ENCODE data around the gene CCDC167. TPM values are rescaled to one million over a fixed set of nuclear protein-coding genes. Genes with fewer than 3 reads are reported as not detected.
A peak's percentile ranks its signal among the peaks of the same experiment; 100 is the strongest.

Gene CCDC167
- total and polyA plus RNA-seq, 12 donors, result 17.5 to 103 (median 24.2) TPM

DNA sequence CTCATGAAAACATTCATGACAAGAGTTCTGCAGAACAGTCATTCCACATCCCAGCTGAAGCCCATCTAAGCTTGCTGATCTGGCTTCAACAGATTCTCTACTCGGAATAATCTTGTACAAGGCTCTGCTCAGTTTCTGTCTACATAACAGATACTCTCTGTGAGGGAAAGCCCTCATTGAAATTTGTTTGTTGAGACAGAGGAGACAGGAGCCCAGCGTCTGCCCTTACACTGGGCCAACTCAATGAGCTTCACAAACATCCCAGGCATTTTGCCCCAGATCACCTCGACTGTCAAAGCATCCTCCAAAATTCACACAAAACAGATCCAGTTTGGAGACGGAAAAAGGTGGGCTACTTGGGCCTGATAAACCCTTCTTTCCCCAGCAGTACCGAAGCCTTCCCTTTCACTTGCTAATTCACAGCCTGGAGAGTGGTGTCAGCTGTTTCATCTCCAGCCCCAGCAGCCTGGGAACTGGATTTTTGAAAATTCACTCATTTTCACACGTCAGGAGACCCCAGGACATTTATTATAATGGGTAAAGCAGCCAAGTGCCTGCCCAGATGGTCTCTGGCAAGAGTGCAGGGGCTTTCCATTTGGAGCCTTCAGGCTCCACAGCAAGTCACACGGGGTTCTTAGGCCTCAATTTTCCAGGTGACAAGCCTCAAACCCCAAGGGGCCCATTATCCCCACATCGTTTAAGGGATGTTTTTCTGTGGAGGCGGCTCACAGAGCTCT, 7.3 kb downstream of the CCDC167 start:
- WGBS, 2 donors, result 55 to 62% methylated on average over 9 of the region's 9 CpGs
- TF ChIP-seq, protein P1, sequence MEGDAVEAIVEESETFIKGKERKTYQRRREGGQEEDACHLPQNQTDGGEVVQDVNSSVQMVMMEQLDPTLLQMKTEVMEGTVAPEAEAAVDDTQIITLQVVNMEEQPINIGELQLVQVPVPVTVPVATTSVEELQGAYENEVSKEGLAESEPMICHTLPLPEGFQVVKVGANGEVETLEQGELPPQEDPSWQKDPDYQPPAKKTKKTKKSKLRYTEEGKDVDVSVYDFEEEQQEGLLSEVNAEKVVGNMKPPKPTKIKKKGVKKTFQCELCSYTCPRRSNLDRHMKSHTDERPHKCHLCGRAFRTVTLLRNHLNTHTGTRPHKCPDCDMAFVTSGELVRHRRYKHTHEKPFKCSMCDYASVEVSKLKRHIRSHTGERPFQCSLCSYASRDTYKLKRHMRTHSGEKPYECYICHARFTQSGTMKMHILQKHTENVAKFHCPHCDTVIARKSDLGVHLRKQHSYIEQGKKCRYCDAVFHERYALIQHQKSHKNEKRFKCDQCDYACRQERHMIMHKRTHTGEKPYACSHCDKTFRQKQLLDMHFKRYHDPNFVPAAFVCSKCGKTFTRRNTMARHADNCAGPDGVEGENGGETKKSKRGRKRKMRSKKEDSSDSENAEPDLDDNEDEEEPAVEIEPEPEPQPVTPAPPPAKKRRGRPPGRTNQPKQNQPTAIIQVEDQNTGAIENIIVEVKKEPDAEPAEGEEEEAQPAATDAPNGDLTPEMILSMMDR (IDR thresholded peaks at IDR 0.05), result no peak
- ATAC-seq, result no peak
- intact Hi-C loops (cut with DNase I), result loop anchor here in 1 of 10 donors (5.0 kb wide), 1 partner anchor 200 kb away; no protein-coding TSS in a partner anchor
- Histone ChIP-seq H3K4me1 (peaks cover 3 to 44% (median 29%) of the 10 kb centered on the region in 9 donors), H3K36me3 (peaks cover 0 to 4% (median 0%) of the 10 kb centered on the region in 9 donors), H3K27me3 (no peaks in the 10 kb centered on the region), H3K9me3 (no peaks in the 10 kb centered on the region), H3K4me3 (no peak overlapping the region), H3K27ac (no peak overlapping the region)
- DNase-seq, result no peak

GRCh38 chr6:37491830-37492208, 7.9 kb downstream of the CCDC167 start:
- Histone ChIP-seq H3K27me3 (no peaks in the 10 kb centered on the region), H3K4me3 (no peak overlapping the region), H3K36me3 (peaks cover 0 to 4% (median 0%) of the 10 kb centered on the region in 9 donors), H3K27ac (no peak overlapping the region), H3K4me1 (peaks cover 3 to 44% (median 29%) of the 10 kb centered on the region in 9 donors), H3K9me3 (no peaks in the 10 kb centered on the region)
- intact Hi-C loops (cut with DNase I), result loop anchor here in 1 of 10 donors (5.0 kb wide), 1 partner anchor 200 kb away; no protein-coding TSS in a partner anchor
- ATAC-seq (no peak), DNase-seq (no peak)
- WGBS, 2 donors, result 78 to 81% methylated on average over 5 of the region's 5 CpGs
- TF ChIP-seq, protein P1 (IDR thresholded peaks at IDR 0.05), result no peak

- H3K27me3 ChIP-seq, result no peaks in the 10 kb centered on the region
- H3K9me3 ChIP-seq, result no peaks in the 10 kb centered on the region
- TF ChIP-seq, protein P1 (IDR thresholded peaks at IDR 0.05), result no peak
- 46 to 57% methylated on average over 12 of the region's 12 CpGs for WGBS, 2 donors
- H3K4me3 ChIP-seq, result no peak overlapping the region
- H3K36me3 ChIP-seq, result peaks cover 0 to 4% (median 0%) of the 10 kb centered on the region in 9 donors
- H3K27ac ChIP-seq, result peak overlapping the region in 2 of 10 donors; percentile 13 to 24
- no peak for DNase-seq
- peaks cover 3 to 44% (median 29%) of the 10 kb centered on the region in 9 donors for H3K4me1 ChIP-seq
- ATAC-seq, result peak in 6 of 8 donors; percentile 18 to 45 (median 30)
- intact Hi-C loops (cut with DNase I), result loop anchor here in 1 of 10 donors (5.0 kb wide), 1 partner anchor 201 kb away; no protein-coding TSS in a partner anchor
These were observed 8.4 kb downstream of the CCDC167 start for GRCh38 chr6:37491171-37491829.

- intact Hi-C loops (cut with DNase I), result loop anchor here in 1 of 10 donors (5.0 kb wide), 1 partner anchor 202 kb away; no protein-coding TSS in a partner anchor
- Histone ChIP-seq H3K27ac (peak overlapping the region in 2 of 10 donors; percentile 13 to 24), H3K4me1 (peaks cover 3 to 44% (median 29%) of the 10 kb centered on the region in 9 donors), H3K36me3 (peaks cover 0 to 10% (median 0%) of the 10 kb centered on the region in 9 donors), H3K9me3 (no peaks in the 10 kb centered on the region), H3K4me3 (no peak overlapping the region), H3K27me3 (no peaks in the 10 kb centered on the region)
- WGBS, 2 donors, result 64 to 73% methylated on average over 9 of the region's 9 CpGs
- TF ChIP-seq, protein P1 (IDR thresholded peaks at IDR 0.05), result no peak
- ATAC-seq, result peak in 5 of 8 donors; percentile 9 to 40 (median 19)
- no peak for DNase-seq
These were observed 9.0 kb downstream of the CCDC167 start for GRCh38 chr6:37490536-37491170.
